ENCODE data around the gene ERG.

DNA sequence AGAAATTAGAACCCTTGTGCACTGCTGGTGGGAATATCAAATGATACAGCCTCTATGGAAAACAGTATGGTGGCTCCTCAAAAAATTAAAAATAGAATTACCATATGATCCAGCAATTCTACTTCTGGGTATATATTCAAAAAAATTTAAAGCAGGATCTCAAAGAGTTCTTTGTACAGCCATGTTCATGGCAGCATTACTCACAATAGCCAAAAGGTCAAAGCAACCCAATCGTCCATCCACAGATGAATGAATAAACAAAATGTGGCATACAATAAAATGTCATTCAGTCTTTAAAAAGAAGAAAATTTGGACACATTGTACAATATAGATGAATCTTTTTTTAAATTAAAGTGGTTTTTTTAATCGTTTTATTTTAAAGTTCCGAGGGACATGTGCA is 36.3 kb upstream of the ERG start:
- TF ChIP-seq CTCF (IDR thresholded peaks at IDR 0.05; ENCODE audit: poor library complexity, severe bottlenecking) (no peak), EP300 (conservative IDR thresholded peaks at IDR 0.05; ENCODE audit: poor library complexity, severe bottlenecking) (no peak)
